GM12892 (cell line): ENCODE data around the gene INO80E.

Experiments used
- DNase-seq: peaks from one replicate; pipeline ENCODE4 v3.0.0; 2011; ENCODE audit not compliant: insufficient read length
- FAIRE-seq: peaks from 2 replicates; lab custom pipeline; 2011; peaks lifted over from hg19 to GRCh38; lab: Jason Lieb, UNC
- POLR2A ChIP-seq: IDR thresholded peaks from 2 replicates; pipeline ENCODE4 v1.6.1; 2011; ENCODE audit warnings: low read depth, low read length, control low read depth
- POLR2AphosphoS5 ChIP-seq: IDR thresholded peaks from 2 replicates; pipeline ENCODE4 v1.6.1; 2011; ENCODE audit warnings: low read depth, low read length, control low read depth
- TAF1 ChIP-seq: IDR thresholded peaks from 2 replicates; pipeline ENCODE4 v1.6.1; 2011; ENCODE audit warnings: low read depth, mild to moderate bottlenecking, control low read depth, low read length, borderline replicate concordance

INO80E gene

GRCh38 chr16:29996766-29997250, 767 bp downstream of the INO80E start:
- FAIRE-seq = peak; percentile 24
- no peak for DNase-seq
- TF ChIP-seq POLR2AphosphoS5 = no peak
- no peak for TF ChIP-seq POLR2A
- no peak for TF ChIP-seq TAF1

GRCh38 chr16:29999605-30000004, 3.6 kb downstream of the INO80E start:
- TF ChIP-seq POLR2AphosphoS5 = no peak
- TF ChIP-seq POLR2A = no peak
- TF ChIP-seq TAF1 = no peak
- DNase-seq = no peak
- no peak for FAIRE-seq

GRCh38 chr16:30000735-30001631, 4.9 kb downstream of the INO80E start:
- TF ChIP-seq TAF1 (no peak), POLR2AphosphoS5 (no peak), POLR2A (no peak)
- FAIRE-seq = no peak
- no peak for DNase-seq

- TF ChIP-seq POLR2A = no peak
- no peak for FAIRE-seq
Observed at GRCh38 chr16:30002614-30003346, 6.7 kb downstream of the INO80E start.

GRCh38 chr16:30003670-30004423, 7.8 kb downstream of the INO80E start:
- FAIRE-seq = no peak
- TF ChIP-seq POLR2A (no peak), POLR2AphosphoS5 (no peak), TAF1 (no peak)

More at GRCh38 chr16:30002614-30003346, 6.7 kb downstream of the INO80E start:
- no peak for DNase-seq

GRCh38 chr16:30004424-30004776, 8.4 kb downstream of the INO80E start:
- FAIRE-seq = no peak
- TF ChIP-seq TAF1 = no peak
- TF ChIP-seq POLR2AphosphoS5 = no peak
- TF ChIP-seq POLR2A = no peak
- DNase-seq = no peak

More at GRCh38 chr16:30003670-30004423, 7.8 kb downstream of the INO80E start:
- DNase-seq = no peak

GRCh38 chr16:30004811-30005242, 8.8 kb downstream of the INO80E start:
- FAIRE-seq = no peak

GRCh38 chr16:30005341-30006094, 9.5 kb downstream of the INO80E start:
- TF ChIP-seq POLR2AphosphoS5 = no peak
- TF ChIP-seq TAF1 = no peak
- no peak for TF ChIP-seq POLR2A
- FAIRE-seq = no peak
- DNase-seq = peak; percentile 81

More at GRCh38 chr16:30004811-30005242, 8.8 kb downstream of the INO80E start:
- no peak for DNase-seq
- TF ChIP-seq POLR2AphosphoS5 (no peak), TAF1 (no peak)

GRCh38 chr16:30006095-30006473, 10.0 kb downstream of the INO80E start:
- DNase-seq (no peak), FAIRE-seq (no peak)
- TF ChIP-seq TAF1 = no peak
- no peak for TF ChIP-seq POLR2A
- no peak for TF ChIP-seq POLR2AphosphoS5

GRCh38 chr16:30006659-30007377, 10.8 kb downstream of the INO80E start:
- no peak for DNase-seq
- FAIRE-seq = no peak
- TF ChIP-seq POLR2A (no peak), TAF1 (no peak), POLR2AphosphoS5 (no peak)
